ENCODE measurements around the gene PROM2.

DNA sequence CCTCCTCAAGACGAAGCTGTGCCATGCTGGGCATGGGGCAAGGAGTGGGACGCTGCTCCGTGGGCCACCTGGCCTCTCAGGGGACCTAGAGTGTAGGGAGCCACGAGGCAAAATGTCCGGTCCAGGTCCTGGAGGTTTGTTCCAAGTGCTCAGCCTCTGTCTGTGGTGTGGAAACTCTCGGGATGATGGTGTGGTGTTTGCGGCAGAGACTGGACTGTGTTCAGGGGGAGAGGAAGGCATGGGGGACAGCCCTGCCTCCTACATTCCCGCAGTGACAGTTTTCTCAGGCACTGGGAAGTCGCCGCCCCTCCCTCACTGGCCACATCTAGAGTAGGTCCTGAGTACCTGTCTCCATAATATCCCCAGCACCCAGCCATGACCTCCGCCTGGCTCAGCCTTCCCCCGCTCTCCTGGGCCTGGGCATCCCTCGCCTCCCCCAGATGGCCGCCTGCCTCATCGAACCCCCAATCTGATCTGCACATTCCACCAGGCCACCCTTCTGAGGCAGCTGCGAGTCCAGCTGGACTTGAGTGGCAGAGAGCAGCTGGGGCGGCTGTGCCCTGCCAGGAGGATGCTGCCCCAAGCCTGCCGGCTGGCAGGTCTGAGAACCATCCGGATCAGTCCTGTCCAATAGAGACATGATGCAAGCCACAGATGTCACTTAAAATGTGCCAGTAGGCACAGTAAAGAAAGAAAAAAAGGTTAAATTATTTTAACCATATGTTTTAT is 29.1 kb downstream of the PROM2 start:
- TF ChIP-seq, protein P1, sequence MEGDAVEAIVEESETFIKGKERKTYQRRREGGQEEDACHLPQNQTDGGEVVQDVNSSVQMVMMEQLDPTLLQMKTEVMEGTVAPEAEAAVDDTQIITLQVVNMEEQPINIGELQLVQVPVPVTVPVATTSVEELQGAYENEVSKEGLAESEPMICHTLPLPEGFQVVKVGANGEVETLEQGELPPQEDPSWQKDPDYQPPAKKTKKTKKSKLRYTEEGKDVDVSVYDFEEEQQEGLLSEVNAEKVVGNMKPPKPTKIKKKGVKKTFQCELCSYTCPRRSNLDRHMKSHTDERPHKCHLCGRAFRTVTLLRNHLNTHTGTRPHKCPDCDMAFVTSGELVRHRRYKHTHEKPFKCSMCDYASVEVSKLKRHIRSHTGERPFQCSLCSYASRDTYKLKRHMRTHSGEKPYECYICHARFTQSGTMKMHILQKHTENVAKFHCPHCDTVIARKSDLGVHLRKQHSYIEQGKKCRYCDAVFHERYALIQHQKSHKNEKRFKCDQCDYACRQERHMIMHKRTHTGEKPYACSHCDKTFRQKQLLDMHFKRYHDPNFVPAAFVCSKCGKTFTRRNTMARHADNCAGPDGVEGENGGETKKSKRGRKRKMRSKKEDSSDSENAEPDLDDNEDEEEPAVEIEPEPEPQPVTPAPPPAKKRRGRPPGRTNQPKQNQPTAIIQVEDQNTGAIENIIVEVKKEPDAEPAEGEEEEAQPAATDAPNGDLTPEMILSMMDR (conservative IDR thresholded peaks at IDR 0.05) = no peak
- TF ChIP-seq ZFX (IDR thresholded peaks at IDR 0.05) = no peak
